Stimulated activated CD8-positive, alpha-beta memory T cell treated with anti-CD3 and anti-CD28 coated beads, Interleukin-7, amount 100 ng/mL, for 4 hours (primary cell): ENCODE data around the gene NAALADL2.

Source experiments
- DNase-seq, 2 donors: peaks; one replicate each; pipeline ENCODE4 v3.0.0-alpha.2; 2020; ENCODE audit warnings: low read depth in 2 of 2

NAALADL2 gene

DNA sequence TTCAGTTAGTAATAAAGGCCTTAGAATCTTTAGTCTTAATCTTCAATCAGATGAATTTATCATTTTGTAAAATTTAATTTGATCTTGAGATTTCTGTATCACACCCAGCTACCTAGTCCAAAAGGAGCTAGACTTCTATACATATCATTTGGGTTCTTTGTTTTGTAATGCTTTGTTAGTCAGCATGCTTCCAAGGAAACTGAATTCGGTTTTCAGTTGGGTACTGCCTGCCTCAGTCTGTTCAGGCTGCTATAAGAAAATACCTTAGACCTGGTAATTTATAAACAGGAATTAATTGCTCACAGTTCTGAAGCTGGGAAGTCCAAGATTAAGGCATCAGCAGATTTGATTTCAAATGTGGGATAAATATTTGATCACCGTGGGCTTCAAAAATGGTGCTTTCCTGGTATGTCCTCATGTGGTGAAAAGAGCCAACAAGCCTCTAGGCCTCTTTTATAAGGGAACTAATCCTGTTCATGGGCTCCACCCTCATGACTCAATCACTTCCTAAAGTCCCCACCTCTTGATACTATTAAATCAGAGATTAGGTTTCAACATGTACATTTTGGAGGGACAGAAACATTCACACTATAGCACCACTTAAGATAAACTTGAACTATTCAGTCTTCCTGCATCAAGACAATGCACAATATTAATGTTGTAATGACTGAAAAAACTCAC lies 800.7 kb downstream of the NAALADL2 start:
- no peak for DNase-seq

DNA sequence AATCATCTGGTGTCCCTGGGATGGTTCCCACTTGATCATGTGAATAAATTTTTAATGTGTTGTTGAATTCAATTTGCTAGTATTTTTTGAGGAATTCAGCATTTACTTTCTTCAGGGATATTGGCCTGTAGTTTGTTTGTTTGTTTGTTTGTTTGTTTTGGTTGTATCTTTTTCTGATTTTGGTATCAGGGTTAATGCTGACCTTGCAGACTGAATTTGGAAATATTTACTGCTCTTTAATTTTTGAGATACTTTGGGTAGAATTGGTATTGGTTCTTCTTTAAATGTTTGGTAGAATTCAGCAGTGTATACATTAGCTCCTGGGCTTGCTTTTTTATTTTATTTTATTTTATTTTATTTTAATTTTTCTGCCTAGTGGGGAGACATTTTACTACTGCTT lies 803.7 kb downstream of the NAALADL2 start:
- DNase-seq = no peak

DNA sequence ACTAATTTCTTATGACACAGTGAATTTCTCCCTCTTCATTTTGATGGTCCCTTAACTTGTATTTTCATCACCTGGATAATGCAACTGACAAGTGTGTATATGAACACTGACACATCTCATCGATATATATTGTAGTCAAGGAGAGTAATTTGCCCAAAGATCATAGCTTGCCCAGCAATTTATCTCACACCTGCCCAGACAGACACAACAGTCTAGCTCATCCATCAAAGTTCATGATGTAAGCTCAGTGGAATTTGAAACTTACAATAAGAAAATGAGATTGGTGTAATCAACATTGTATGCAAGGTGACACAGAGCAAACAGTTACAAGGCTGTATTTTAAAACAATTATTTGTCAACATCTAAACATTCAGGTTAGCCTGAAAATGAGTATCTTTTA lies 805.8 kb downstream of the NAALADL2 start:
- no peak for DNase-seq

DNA sequence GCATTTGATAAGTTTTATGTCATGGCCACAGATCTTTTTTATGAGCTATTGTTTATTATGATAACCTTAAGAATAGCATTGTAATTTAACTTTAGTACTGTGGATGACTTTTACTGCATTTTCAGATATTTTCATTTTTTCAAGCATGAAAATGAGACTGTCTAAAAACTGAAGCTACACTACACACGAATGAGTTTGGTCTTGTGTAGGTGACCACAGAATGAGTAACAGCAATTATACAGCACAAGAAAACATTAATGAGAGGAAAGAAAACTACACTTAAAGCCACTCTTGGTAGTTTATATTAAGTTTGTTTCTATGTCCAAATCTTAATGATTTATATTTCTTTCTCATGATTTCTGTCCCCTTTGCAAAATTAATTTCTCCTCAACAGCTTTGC lies 809.2 kb downstream of the NAALADL2 start:
- no peak for DNase-seq

DNA sequence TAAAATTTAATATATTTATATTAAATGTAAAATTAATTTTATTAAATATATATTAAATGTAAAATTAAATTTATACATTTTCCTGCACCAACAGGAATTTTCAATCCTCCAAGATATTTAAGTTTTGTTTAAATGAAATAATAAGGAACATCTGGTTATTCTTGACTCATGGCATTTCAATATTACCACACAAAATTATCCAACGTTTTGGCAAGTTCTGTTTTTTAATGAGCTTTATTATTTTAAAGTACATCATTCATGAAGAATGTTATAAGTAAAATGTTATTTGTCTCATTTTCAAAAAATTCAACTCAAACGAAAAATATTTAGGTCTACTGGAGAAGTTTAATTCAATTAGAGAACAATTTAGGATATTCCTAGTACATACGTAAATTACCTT lies 811.4 kb downstream of the NAALADL2 start:
- no peak for DNase-seq

DNA sequence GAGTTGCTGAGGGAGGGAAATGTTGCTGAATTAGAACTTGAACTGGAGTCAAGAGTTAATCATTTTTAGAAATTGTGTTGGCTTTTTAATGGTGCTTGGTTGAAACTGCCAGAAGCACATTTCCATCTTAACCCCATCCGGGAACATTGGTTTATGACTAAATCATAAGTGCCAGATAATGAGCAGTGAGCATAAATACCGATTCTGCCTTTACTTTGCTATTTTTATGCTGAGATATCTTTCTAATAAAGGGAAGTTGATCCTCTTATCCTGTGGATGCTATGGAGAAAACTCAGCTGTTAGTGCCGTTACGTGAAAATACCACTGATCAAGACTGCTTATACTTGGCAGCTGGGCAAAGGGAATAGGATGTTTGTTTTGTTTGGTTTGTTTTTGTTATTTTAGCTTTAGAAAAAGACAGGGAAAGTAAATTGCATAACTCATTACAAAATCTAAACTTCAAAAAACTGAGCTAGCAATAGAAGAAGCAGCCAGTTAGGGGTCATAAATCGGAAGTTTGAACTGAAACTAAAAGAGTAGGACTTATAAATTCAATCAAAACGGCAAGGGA lies 813.1 kb downstream of the NAALADL2 start:
- no peak for DNase-seq

DNA sequence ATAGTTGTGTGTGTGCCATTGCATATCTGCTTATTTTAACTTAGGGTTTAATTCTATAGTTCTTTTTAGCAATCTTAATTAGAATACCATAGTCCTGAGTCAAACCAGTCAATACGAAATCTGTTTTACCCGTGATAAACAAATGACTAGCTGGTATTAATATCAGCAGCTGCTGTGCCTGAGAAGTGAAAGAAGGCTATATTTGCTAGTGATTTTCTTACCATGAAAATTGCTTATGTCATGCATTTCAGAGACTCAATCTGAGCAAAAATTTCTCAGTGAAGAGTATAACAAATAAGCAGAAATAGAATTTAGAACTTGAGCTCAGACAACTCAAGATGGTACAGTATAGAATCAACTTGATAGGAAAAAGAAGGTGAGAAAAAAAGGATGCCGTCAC lies 820.4 kb downstream of the NAALADL2 start:
- no peak for DNase-seq

DNA sequence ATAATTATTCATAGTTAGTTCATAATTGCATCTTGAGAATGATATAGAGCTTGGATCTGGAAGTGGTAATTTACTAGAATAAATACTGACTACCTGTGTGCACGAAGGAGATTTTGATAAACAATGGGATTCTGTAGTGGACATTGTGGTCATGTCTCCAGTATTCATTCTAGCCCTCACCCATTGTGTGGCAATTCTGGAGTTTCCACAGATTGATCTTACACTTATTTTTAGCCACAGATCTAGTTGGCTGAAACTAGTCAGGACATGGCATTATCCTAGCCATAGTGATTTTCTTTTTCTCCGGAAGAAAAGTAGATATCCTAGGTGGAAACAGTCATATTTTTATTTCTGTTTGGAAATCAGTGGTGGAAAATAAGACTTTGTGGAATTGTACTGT lies 833.1 kb downstream of the NAALADL2 start:
- DNase-seq = no peak

- DNase-seq = no peak
Observed at GRCh38 chr3:175695251-175695650, 836.1 kb downstream of the NAALADL2 start.

- no peak for DNase-seq
Observed at GRCh38 chr3:175702956-175703355, 843.8 kb downstream of the NAALADL2 start.

DNA sequence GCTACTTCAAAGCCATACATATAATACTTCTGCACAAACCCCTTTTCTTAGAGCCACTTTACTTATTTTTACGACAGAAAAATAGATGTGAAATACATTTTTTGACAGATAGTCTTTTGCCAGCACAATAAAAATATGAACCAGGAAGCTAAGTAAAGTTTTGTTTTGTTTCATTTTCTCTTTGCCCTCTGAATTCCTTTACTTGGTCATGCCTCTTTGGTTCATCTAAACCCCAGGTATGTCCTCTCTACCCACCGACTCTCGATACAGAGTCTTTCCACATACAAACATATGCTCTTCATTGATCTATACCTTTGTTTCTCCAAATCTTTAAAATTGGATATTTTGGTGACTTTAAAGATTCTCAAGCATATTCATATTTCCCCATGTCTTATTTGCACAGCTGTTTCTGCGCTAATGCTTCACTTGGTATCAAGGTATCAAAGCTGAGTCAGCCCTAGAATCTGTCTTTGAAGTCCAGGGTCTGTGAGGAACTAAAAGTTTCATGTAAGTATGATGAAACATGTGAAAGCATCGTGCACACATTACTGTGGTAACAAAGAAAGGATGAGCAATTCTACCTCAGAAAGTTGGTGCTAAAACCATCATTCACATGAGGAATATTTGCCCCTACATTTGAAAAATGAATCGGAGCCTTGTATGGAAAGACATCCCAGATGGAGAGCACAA lies 845.4 kb downstream of the NAALADL2 start:
- DNase-seq = no peak

GRCh38 chr3:175713268-175713667 lies 854.1 kb downstream of the NAALADL2 start:
- no peak for DNase-seq

- no peak for DNase-seq
Observed at GRCh38 chr3:175716446-175716845, 857.3 kb downstream of the NAALADL2 start.

DNA sequence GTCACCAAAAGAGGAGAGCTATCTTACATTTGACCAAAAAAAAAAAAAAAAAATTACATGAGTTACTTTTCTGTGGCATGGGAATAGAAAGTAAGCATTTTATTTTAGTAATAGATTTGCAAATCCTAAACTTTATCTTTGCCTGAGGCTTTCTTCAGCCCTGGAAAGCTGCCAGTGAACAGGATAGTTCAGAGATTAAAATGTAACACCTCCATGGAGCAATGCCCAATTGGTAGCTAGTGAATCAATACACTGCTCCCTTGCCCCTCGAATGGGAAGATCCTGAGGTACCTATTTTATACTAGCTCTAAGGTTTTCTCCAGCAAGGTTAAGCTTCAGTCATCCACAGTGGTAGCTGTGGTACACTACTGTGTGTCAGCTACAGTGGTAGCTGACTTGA lies 867.1 kb downstream of the NAALADL2 start:
- no peak for DNase-seq

DNA sequence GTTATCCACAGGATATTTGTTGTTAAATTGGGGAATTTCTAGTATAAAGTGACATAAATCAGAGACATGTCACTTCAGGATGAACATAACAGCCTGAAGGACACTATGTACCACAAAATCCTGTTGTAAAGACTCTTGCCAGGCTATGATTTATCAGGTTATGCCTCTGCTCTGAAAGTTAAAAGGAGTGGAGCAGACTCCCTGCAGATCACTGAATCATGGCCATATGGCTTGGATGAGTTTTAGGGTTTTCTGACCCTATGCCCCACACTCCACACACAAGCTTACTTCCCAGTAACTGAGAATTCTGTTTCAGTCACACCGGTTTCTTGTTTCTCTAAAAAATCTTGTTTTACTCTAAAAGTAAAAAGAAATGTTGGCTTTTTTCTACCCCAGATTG lies 869.4 kb downstream of the NAALADL2 start:
- DNase-seq = no peak

DNA sequence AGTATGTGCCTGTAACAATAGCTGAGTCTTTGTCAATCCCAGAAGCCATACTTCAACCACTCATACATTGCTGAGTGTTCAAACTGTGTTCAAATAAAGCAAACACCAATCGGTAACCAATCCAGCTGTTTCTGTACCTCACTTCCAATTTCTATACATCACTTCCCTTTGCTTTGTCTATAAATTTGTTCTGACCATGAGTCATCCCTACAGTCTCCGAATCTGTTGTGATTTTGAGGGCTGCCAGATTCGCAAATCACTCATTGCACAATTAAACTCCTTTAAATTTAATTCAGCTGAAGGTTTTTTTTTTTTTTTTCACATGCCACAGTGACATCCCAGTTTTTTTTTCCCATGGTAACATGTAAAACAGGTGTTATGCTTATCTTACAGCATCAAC lies 870.3 kb downstream of the NAALADL2 start:
- no peak for DNase-seq

DNA sequence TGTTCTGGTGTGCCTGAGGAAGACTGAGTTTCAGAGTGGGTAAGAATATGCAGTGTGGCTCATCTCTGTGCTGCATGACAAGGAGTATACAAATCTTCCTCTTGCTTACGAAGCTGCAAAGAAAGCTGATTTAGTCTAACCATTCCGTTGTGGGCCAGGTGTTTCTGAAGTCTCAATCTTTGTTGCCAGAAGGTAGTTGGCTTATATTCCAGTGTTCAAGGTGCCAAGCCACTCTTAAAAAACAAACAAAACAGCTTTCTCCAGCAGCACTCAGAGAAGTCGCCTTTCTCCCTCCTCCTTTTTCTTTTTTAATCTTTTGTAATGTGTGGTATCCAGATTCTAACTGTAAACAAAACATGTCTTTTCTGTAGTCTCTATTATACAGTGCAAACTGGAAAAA lies 872.4 kb downstream of the NAALADL2 start:
- DNase-seq = no peak

DNA sequence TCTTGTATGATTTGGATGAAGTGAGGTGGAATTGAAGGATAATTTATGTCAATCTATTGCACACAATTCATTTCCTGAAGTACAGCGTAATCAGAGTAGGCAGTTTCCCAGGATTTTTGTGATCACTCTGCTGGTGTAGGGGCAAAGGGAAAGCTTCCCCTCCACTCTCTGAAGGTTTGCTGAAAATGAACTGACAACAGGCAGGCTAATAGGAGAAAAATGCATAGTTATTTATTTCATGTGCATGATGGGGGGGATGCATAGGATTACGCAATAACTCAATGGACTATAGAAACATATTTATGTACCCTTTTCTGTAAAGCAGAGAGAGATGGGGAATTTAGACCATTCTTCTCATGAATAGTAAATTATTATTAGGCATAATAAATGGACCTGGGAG lies 872.9 kb downstream of the NAALADL2 start:
- DNase-seq = no peak

GRCh38 chr3:175735866-175736265 lies 876.7 kb downstream of the NAALADL2 start:
- no peak for DNase-seq

DNA sequence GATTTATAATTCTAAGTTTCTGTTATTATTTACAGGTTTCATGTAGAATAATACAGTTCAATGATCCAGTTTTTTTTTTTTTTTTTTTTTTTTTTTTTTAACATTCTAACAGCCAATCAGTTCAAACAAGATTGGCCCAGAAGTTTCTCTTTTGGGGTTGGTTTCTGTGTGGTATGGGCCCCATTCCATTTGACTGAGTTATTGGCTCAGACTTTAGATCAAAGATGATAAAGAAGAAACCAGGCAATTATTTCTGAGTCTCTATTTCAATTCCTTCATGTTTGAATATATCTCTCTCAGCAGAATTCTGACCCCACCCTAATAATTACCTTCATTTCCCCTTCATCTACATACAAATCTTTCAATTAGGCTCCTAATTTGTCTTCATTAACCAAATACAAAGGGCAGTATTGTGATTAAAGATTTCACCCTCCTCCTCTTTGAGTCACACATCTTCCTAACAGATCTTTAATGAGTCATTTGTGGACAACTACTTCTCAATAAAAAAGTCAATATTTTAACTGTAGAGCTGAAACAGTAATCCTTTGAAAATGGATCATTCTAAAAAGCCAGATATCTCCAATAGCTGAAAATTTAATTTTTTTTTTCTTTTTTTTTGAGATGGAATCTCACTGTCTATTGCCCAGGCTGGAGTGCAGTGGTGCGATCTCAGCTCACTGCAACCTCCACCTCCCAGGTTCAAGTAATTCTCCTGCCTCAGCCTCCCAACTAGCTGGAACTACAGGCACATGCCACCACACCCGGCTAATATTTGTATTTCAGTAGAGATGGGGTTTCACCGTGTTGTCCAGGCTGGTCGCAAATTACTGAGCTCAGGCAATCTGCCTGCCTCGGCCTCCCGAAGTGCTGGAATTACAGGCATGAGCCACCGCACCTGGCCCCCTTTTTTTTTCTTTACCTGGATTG lies 878.8 kb downstream of the NAALADL2 start:
- DNase-seq = no peak

DNA sequence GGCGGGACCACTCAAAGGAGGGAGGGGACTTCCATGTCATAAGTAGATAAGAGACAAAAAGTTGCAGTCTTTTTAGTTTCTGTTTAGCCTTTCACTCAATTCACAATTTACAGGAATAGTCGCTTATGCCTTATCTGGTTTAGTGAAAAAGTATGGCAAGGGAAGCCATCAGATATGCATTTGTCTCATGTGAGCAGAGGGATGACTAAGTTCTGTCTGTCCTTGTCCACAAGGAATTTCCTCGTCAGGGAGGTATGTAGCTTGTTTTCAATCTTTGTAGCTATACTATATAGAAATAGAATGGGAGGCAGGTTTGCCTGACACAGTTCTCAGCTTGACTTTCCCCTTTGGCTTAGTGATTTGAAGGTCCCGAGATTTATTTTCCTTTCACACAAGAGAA lies 882.8 kb downstream of the NAALADL2 start:
- DNase-seq = no peak

DNA sequence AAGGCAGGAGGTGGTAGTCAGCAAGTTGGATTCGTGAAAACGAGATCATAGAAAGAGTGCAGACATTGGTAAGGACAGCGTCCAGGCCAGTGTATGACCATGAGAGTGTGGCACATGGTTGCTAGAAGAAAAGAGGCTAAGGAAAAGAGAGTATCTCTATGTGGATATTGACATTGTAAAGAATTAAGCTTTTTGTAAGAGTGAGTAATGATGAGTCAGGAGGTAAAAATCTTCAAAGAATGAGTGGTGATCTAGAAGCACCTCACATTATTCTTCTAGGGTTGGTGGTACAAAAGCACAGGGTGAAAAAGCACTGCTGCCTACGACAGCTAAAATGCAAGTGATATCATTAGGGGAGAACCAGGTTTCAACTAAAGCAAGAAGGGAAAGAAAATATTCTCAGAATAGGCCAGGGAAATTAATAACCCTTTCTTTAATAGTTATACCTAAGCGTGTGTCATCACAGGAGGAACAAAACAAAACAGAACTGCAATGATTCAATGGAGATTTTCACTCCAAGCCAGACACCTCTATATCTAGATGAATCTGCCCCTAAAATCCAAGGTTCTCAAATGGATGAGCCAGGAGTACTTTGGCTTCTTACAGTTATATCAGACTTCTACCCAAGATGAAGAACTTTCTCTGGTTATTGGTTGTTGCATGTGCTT lies 884.7 kb downstream of the NAALADL2 start:
- DNase-seq = no peak
